OCI-LY3 (cell line): Measurements from ENCODE around the gene CTNNA3.

Experiments used
- H2AFZ ChIP-seq: fragments of 200-600, 300-600 bp; shearing (Covaris generic); 2 replicates; pipeline ENCODE4 v1.6.0; 2014; ENCODE audit warnings: antibody characterized with exemption, low read depth, low read length
- H3K27ac ChIP-seq: fragments of 200-600, 300-600 bp; sonication (generic); 2 replicates; pipeline ENCODE4 v1.5.1; 2014; ENCODE audit warnings: mild to moderate bottlenecking, low read length, moderate library complexity, mixed read lengths
- H3K27me3 ChIP-seq: fragments of 200-600, 300-600 bp; sonication (generic); 2 replicates; pipeline ENCODE4 v1.6.1; 2014; ENCODE audit warnings: low read depth, low read length, mixed read lengths
- H3K36me3 ChIP-seq: fragments of 200-600, 300-600 bp; sonication (generic); replicated peaks from 2 replicates; pipeline ENCODE3; 2014; ENCODE audit warnings: low read depth, low read length, mixed read lengths
- H3K4me1 ChIP-seq: fragments of 300-600, 200-600 bp; sonication (generic); 2 replicates; pipeline ENCODE4 v1.6.1; 2014; ENCODE audit warnings: low read length, mixed read lengths
- H3K4me2 ChIP-seq: fragments of 200-600, 300-600 bp; sonication (generic); 2 replicates; pipeline ENCODE4 v1.6.1; 2014; ENCODE audit warnings: low read length, mixed read lengths
- H3K4me3 ChIP-seq: fragments of 300-600, 200-600 bp; sonication (generic); 2 replicates; pipeline ENCODE4 v1.5.1; 2014; ENCODE audit warnings: antibody characterized with exemption, mild to moderate bottlenecking, low read length, moderate library complexity
- H3K79me2 ChIP-seq: fragments of 300-600, 200-600 bp; shearing (Covaris generic); 2 replicates; pipeline ENCODE4 v1.6.1; 2014; ENCODE audit warnings: mild to moderate bottlenecking, low read length, mixed read lengths
- H3K9ac ChIP-seq: fragments of 300-600, 200-600 bp; shearing (Covaris generic); 2 replicates; pipeline ENCODE4 v1.6.0; 2014; ENCODE audit warnings: mild to moderate bottlenecking, low read length, moderate library complexity
- H3K9me3 ChIP-seq: fragments of 200-600, 300-600 bp; shearing (Covaris generic); 2 replicates; pipeline ENCODE4 v1.6.1; 2014; ENCODE audit warnings: low read length, mixed read lengths; ENCODE audit not compliant: insufficient read depth
- H4K20me1 ChIP-seq: fragments of 200-600, 300-600 bp; sonication (generic); 2 replicates; pipeline ENCODE4 v1.6.1; 2016; ENCODE audit warnings: low read length, mixed read lengths; ENCODE audit not compliant: insufficient read depth
- CTCF ChIP-seq: fragments of 200-600, 300-600 bp; sonication (generic); IDR thresholded peaks from 2 replicates; pipeline ENCODE4 v1.5.1; 2014; ENCODE audit warnings: antibody characterized with exemption, low read length, low read depth
- EZH2phosphoT487 ChIP-seq: fragments of 200-600 bp; shearing (Covaris generic); IDR thresholded peaks from 2 replicates; pipeline ENCODE4 v1.6.1; 2018; ENCODE audit warnings: antibody characterized with exemption, mixed run types, low read depth

CTNNA3 gene

DNA sequence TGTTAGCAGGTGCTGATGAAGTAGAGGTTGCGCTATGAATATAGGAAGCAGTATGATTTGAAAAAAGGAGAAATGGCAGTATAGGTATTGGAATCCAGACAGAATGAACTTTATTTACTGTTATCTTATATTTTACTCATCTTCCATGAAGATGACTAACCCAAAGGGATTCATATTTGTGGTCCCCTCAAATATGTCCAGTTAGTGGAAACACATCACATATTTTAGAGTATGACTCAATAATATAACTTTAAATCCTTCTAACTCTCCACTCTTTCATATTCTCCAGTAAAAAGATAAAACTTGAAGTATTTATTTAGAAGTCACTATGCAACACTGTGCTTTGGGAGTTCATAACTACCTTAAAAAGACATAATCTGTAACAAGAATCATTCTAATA is 1056.6 kb downstream of the CTNNA3 start:
- no peaks in the 10 kb centered on the region for H3K4me1 ChIP-seq
- no peak overlapping the region for H2AFZ ChIP-seq
- no peaks in the 10 kb centered on the region for H4K20me1 ChIP-seq
- no peaks in the 10 kb centered on the region for H3K36me3 ChIP-seq
- no peaks in the 10 kb centered on the region for H3K79me2 ChIP-seq
- H3K4me3 ChIP-seq: no peak overlapping the region
- H3K27me3 ChIP-seq: no peaks in the 10 kb centered on the region
- no peak overlapping the region for H3K4me2 ChIP-seq
- no peak for TF ChIP-seq CTCF
- TF ChIP-seq EZH2phosphoT487: no peak
- no peaks in the 10 kb centered on the region for H3K9me3 ChIP-seq
- H3K9ac ChIP-seq: no peak overlapping the region
- H3K27ac ChIP-seq: no peak overlapping the region

DNA sequence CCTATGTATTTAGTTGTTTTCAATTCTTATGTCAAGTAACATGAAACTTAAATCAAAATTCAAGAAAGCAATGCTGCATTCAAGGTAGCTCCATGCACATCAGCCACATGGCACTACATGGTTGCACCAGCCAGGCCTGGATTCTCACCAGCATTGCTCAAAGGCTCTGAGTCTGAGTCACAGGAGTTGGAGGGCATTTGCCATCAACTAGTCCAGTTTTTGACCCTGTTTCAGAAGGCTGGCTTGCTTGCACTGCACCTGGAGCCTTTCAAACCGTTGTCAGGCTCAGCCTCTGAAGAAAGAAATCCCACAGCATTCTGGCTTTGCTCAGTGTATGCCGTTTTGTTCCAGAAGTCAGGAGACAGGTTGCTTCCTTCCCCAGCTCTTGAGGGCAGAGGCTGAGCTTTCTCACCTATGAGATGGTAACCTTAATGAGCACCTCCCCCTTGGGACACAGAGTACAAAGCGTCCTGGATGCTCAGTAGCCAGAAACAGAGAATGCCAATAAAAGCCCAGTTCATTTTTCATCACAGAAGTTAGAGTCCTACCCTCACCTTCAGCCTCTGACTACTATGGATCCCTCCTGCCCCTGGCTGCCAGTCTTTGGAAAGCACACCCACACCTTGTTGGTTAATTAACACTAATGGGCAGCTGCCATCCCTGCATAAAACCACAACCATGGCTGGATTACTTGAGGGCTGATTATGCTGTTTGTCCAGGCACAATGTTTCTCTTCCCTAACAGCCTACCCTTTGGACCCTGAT is 1058.5 kb downstream of the CTNNA3 start:
- no peaks in the 10 kb centered on the region for H3K4me1 ChIP-seq
- H3K9me3 ChIP-seq: no peaks in the 10 kb centered on the region
- no peak overlapping the region for H3K4me2 ChIP-seq
- H3K27ac ChIP-seq: no peak overlapping the region
- H3K9ac ChIP-seq: no peak overlapping the region
- H4K20me1 ChIP-seq: no peaks in the 10 kb centered on the region
- no peaks in the 10 kb centered on the region for H3K27me3 ChIP-seq
- TF ChIP-seq CTCF: no peak
- TF ChIP-seq EZH2phosphoT487: no peak
- no peak overlapping the region for H3K4me3 ChIP-seq
- H3K79me2 ChIP-seq: no peaks in the 10 kb centered on the region
- no peaks in the 10 kb centered on the region for H3K36me3 ChIP-seq
- no peak overlapping the region for H2AFZ ChIP-seq

GRCh38 chr10:66629996-66630395 is 1066.0 kb downstream of the CTNNA3 start:
- H3K79me2 ChIP-seq: no peaks in the 10 kb centered on the region
- H3K9ac ChIP-seq: no peak overlapping the region
- H3K27me3 ChIP-seq: no peaks in the 10 kb centered on the region
- TF ChIP-seq EZH2phosphoT487 (no peak), CTCF (no peak)
- no peaks in the 10 kb centered on the region for H3K9me3 ChIP-seq
- H3K36me3 ChIP-seq: no peaks in the 10 kb centered on the region
- no peaks in the 10 kb centered on the region for H4K20me1 ChIP-seq
- H3K27ac ChIP-seq: no peak overlapping the region
- no peak overlapping the region for H3K4me3 ChIP-seq
- no peaks in the 10 kb centered on the region for H3K4me1 ChIP-seq
- H3K4me2 ChIP-seq: no peak overlapping the region
- no peak overlapping the region for H2AFZ ChIP-seq

GRCh38 chr10:66627156-66627555 is 1068.8 kb downstream of the CTNNA3 start:
- no peak for TF ChIP-seq EZH2phosphoT487
- peak; percentile 38 for TF ChIP-seq CTCF
- no peaks in the 10 kb centered on the region for H3K79me2 ChIP-seq
- H3K27me3 ChIP-seq: no peaks in the 10 kb centered on the region
- H3K9ac ChIP-seq: no peak overlapping the region
- H2AFZ ChIP-seq: no peak overlapping the region
- no peak overlapping the region for H3K27ac ChIP-seq
- no peaks in the 10 kb centered on the region for H3K36me3 ChIP-seq
- no peaks in the 10 kb centered on the region for H3K9me3 ChIP-seq
- H3K4me1 ChIP-seq: no peaks in the 10 kb centered on the region
- H3K4me3 ChIP-seq: no peak overlapping the region
- H3K4me2 ChIP-seq: peak overlapping the region; percentile 24; the same call in 1 of the 2 replicates
- no peaks in the 10 kb centered on the region for H4K20me1 ChIP-seq
